ENCODE results near the gene HEATR5B. TPM values are rescaled to one million over a fixed set of nuclear protein-coding genes. Genes with fewer than 3 reads are reported as not detected.
A peak's percentile ranks its signal among the peaks of the same experiment; 100 is the strongest.
"Not testable (repeated sequence)": the region's sequence is repeated elsewhere in the genome, so short reads cannot be mapped to it uniquely, and the experiment has no call there.

The HEATR5B gene
- total and polyA plus RNA-seq, 2 donors from 2014 or later: 4.4 to 20.5 TPM

- Histone ChIP-seq H3K4me3 (ENCODE audit: low read length in 3 of 3) (no peak overlapping the region), H3K9me3 (ENCODE audit: control insufficient read depth in 2 of 3, insufficient read depth in 1 of 3, low read length in 3 of 3) (no peaks in the 10 kb centered on the region), H3K27me3 (ENCODE audit: control insufficient read depth, insufficient read depth, low read length) (no peaks in the 10 kb centered on the region), H3K36me3 (ENCODE audit: control insufficient read depth in 2 of 3, insufficient read depth in 3 of 3, low read length in 3 of 3) (no peaks in the 10 kb centered on the region), H3K9ac (ENCODE audit: low read length in 3 of 3) (no peak overlapping the region), H3K4me1 (ENCODE audit: control insufficient read depth in 2 of 3, insufficient read depth in 2 of 3, low read depth in 1 of 3, low read length in 3 of 3) (no peaks in the 10 kb centered on the region), H3K27ac (ENCODE audit: low read depth in 2 of 2, low read length in 2 of 2) (no peak overlapping the region)
- DNase-seq (no peak), FAIRE-seq (no peak)
- intact Hi-C loops (cut with DNase I): no loop called here
- no peak for TF ChIP-seq CTCF (IDR thresholded peaks at IDR 0.05; ENCODE audit: borderline replicate concordance, extremely low read depth, insufficient read depth)
Measured at GRCh38 chr2:36981911-36982310, 102.3 kb downstream of the HEATR5B start.

DNA sequence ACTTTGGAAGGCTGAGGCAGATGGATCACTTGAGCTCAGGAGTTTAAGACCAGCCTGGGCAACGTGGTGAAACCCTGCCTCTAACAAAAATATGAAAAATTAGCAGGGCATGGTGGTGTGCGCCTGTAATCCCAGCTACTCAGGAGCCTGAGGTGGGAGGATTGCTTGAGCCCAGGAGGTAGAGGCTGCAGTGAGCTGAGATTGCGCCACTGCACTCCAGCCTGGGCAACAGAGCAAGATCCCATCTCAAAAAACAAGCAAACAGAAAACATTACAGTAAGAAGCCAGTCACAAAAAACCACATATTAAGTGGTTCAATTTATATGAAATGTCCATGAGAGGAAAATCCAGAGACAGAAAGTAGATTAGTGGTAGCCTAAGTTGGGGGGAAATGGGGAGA is 105.2 kb downstream of the HEATR5B start:
- FAIRE-seq; DNase-seq; H3K27ac ChIP-seq (ENCODE audit: low read depth in 2 of 2, low read length in 2 of 2); intact Hi-C loops (cut with DNase I); H3K9me3 ChIP-seq (ENCODE audit: control insufficient read depth in 2 of 3, insufficient read depth in 1 of 3, low read length in 3 of 3); H3K4me3 ChIP-seq (ENCODE audit: low read length in 3 of 3); H3K4me1 ChIP-seq (ENCODE audit: control insufficient read depth in 2 of 3, insufficient read depth in 2 of 3, low read depth in 1 of 3, low read length in 3 of 3); H3K9ac ChIP-seq (ENCODE audit: low read length in 3 of 3); H3K36me3 ChIP-seq (ENCODE audit: control insufficient read depth in 2 of 3, insufficient read depth in 3 of 3, low read length in 3 of 3); H3K27me3 ChIP-seq (ENCODE audit: control insufficient read depth, insufficient read depth, low read length): not testable (repeated sequence)

GRCh38 chr2:36976065-36976464 is 108.1 kb downstream of the HEATR5B start:
- Histone ChIP-seq H3K4me3 (ENCODE audit: low read length in 3 of 3) (no peak overlapping the region), H3K9ac (ENCODE audit: low read length in 3 of 3) (no peak overlapping the region), H3K27me3 (ENCODE audit: control insufficient read depth, insufficient read depth, low read length) (no peaks in the 10 kb centered on the region), H3K9me3 (ENCODE audit: control insufficient read depth in 2 of 3, insufficient read depth in 1 of 3, low read length in 3 of 3) (no peaks in the 10 kb centered on the region), H3K27ac (ENCODE audit: low read depth in 2 of 2, low read length in 2 of 2) (no peak overlapping the region), H3K4me1 (ENCODE audit: control insufficient read depth in 2 of 3, insufficient read depth in 2 of 3, low read depth in 1 of 3, low read length in 3 of 3) (no peaks in the 10 kb centered on the region), H3K36me3 (ENCODE audit: control insufficient read depth in 2 of 3, insufficient read depth in 3 of 3, low read length in 3 of 3) (no peaks in the 10 kb centered on the region)
- no peak for FAIRE-seq
- no peak for DNase-seq
- no peak for TF ChIP-seq CTCF (IDR thresholded peaks at IDR 0.05; ENCODE audit: borderline replicate concordance, extremely low read depth, insufficient read depth)
- intact Hi-C loops (cut with DNase I): no loop called here

- Histone ChIP-seq H3K4me1 (ENCODE audit: control insufficient read depth in 2 of 3, insufficient read depth in 2 of 3, low read depth in 1 of 3, low read length in 3 of 3) (no peaks in the 10 kb centered on the region), H3K9ac (ENCODE audit: low read length in 3 of 3) (no peak overlapping the region), H3K4me3 (ENCODE audit: low read length in 3 of 3) (no peak overlapping the region), H3K9me3 (ENCODE audit: control insufficient read depth in 2 of 3, insufficient read depth in 1 of 3, low read length in 3 of 3) (no peaks in the 10 kb centered on the region), H3K27me3 (ENCODE audit: control insufficient read depth, insufficient read depth, low read length) (no peaks in the 10 kb centered on the region), H3K36me3 (ENCODE audit: control insufficient read depth in 2 of 3, insufficient read depth in 3 of 3, low read length in 3 of 3) (no peaks in the 10 kb centered on the region), H3K27ac (ENCODE audit: low read depth in 2 of 2, low read length in 2 of 2) (no peak overlapping the region)
- DNase-seq (peak in 1 of 5 donors; percentile 37), FAIRE-seq (no peak)
- no peak for TF ChIP-seq CTCF (IDR thresholded peaks at IDR 0.05; ENCODE audit: borderline replicate concordance, extremely low read depth, insufficient read depth)
- intact Hi-C loops (cut with DNase I): no loop called here
Measured at GRCh38 chr2:36975306-36975705, 108.9 kb downstream of the HEATR5B start.

Measured in kidney (tissue), 14 donors.